Measurements from ENCODE around the gene PTGDR.

- TF ChIP-seq CTCF (IDR thresholded peaks at IDR 0.05) (no peak), POLR2A (IDR thresholded peaks at IDR 0.05; ENCODE audit: low read depth) (no peak), POLR2AphosphoS5 (IDR thresholded peaks at IDR 0.05) (no peak)
Observed at GRCh38 chr14:52244328-52244727, 23.2 kb upstream of the PTGDR start.
